Right forelimb (tissue), 1 donor: Measurements from ENCODE around the gene CEP57L1.
"Not testable (repeated sequence)": the region's sequence is repeated elsewhere in the genome, so short reads cannot be mapped to it uniquely, and the experiment has no call there.

ENCODE experiments used
- DNase-seq: peaks from one replicate; pipeline ENCODE4 v3.0.0-alpha.2; 2018

The CEP57L1 gene

GRCh38 chr6:109179507-109179906 lies 84.2 kb downstream of the CEP57L1 start:
- DNase-seq: no peak

GRCh38 chr6:109182578-109182977 lies 87.3 kb downstream of the CEP57L1 start:
- DNase-seq: peak; percentile 58

- no peak for DNase-seq
Observed at GRCh38 chr6:109183109-109183650, 87.9 kb downstream of the CEP57L1 start.

GRCh38 chr6:109184638-109185037 lies 89.3 kb downstream of the CEP57L1 start:
- DNase-seq: no peak

GRCh38 chr6:109186012-109186411 lies 90.7 kb downstream of the CEP57L1 start:
- DNase-seq: no peak

DNA sequence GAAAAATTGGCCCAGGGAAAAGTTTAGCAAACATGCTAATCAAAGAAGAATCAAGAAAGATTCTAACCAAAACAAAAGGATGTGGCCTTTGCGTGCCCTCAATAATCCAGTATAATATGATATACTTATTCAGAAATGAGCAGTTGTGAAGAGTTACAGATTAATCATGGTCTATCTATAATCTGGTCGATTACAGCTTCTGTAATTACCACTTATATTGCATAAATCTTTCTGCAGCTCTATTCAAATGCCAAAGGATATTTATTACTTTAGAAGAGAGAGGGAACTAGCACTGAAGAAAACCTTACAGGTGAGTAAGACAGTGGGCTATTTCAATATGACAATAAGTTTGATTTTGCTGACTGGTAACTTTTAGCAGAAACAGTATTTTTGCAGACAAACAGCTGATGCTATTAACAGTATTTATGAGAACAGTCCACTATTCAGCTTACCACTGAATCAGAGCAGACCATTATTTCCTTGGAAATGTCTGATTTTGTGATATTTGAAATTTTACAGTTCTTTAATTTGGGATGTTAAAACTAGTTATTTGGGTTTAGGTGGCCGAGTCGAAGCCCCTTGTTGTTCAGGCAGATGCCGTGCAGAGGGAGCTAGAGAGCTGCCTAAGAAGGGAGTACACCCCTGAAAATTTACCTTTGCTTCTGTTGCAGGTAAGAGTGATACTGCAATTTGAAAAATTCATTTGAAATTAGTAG lies 92.2 kb downstream of the CEP57L1 start:
- DNase-seq: peak; percentile 63

GRCh38 chr6:109188115-109188411 lies 92.8 kb downstream of the CEP57L1 start:
- no peak for DNase-seq

GRCh38 chr6:109191368-109191767 lies 96.1 kb downstream of the CEP57L1 start:
- not testable (repeated sequence) for DNase-seq

DNA sequence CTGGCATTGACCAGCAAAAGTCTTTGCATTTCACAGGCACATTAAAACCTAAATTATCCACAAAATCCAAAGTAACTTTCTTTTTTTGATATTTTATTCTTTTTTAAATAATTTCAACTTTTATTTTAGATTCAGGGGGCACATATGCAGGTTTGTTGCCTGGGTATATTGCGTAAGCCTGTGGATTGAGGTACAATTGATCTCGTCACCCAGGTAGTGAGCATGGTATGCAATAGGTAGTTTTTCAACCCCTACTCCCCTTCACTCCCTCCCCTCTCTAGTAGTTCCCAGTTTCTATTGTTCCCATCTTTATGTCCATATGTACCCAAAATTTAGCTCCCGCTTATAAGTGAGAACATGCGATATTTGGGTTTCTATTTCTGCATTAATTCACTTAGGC lies 97.6 kb downstream of the CEP57L1 start:
- DNase-seq: no peak

GRCh38 chr6:109194880-109195279 lies 99.6 kb downstream of the CEP57L1 start:
- DNase-seq: no peak

GRCh38 chr6:109197061-109197460 lies 101.8 kb downstream of the CEP57L1 start:
- DNase-seq: no peak

DNA sequence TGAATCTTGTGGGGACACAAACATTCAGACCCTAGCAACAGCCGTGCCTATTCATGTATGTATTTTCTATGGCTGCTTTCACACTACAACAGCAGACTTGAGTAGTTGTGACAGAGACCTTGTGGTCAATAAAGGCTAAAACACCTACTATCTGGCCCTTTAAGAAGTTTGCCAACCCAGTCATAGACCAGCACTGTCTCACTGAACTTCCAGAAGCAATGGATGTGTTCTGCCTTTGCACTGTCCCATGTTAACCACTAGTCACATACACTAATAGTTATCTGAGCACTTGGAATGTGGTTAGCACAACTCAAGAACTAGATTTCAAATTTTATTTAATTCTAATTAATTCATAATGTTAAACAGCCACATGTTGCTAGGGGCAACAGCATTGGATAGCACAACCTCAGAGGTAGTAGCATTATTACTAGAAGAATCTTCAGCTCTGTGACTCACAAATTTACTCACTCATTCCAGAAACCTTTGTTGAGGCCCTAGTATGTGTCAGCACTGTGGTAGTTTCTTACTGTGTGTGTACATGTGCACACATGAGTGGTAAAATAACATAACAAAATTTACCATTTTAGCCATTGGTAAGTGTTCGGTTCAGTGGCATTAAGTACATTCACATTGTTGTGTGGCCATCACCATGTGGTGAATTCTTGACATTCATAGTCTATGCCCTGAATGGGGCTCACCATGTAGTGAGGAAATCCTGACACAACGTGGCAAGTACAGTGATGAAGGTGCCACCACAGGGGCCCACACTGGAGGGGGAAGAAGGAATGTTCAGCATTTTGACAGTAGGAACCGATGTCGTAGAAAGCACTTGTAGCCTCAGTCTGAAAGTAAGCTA lies 107.3 kb downstream of the CEP57L1 start:
- no peak for DNase-seq

DNA sequence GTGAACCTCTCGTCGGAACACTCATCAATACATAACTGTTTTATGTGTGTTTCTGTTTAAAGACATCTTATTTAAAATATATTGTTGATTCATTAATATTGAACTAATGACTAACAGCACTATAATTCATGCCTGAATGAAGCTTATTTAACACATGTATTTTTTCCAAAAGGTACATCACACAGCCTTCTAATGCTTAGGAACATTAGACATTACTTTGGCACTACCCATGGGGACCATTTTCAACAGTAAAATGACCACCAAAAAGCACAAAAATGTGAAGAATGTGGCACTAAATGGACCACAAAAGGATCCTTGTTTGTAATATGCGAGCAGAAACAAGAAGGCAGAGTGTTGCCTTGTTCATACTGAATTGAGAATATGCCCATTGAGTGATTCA lies 109.2 kb downstream of the CEP57L1 start:
- DNase-seq: no peak

DNA sequence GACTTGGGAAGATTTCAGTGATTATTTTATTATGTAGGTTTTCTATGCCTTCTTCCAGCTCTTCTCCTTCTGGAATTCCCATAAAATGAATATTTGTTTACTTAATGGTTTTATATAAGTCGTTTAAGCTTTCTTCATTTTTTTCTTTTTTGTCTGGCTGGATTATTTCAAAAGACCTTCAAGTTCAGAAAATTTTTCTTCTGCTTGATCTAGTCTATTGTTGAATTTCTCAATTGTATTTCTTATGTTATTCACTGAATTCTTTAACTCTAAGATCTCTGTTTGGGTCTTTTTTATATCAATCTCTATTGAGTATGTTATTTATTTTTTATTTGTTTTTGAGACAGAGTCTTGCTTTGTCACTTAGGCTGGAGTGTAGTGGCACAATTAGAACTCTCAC lies 117.4 kb downstream of the CEP57L1 start:
- no peak for DNase-seq
